ENCODE data around the gene ERC1. TPM values are rescaled to one million over a fixed set of nuclear protein-coding genes. Genes with fewer than 3 reads are reported as not detected.
"Not testable (repeated sequence)": the region's sequence is repeated elsewhere in the genome, so short reads cannot be mapped to it uniquely, and the experiment has no call there.

The ERC1 gene
- total RNA-seq, 1 donor from 2014 or later: 32.5 TPM

- no peak for DNase-seq (ENCODE audit: low read depth in 2 of 2)
These were observed 82.6 kb downstream of the ERC1 start for GRCh38 chr12:1073652-1074051.

GRCh38 chr12:1077036-1077803 is 86.2 kb downstream of the ERC1 start:
- peak in 1 of 2 donors; percentile 10 for DNase-seq (ENCODE audit: low read depth in 2 of 2)

- peak in 1 of 2 donors; percentile 69 for DNase-seq (ENCODE audit: low read depth in 2 of 2)
These were observed 87.0 kb downstream of the ERC1 start for GRCh38 chr12:1078002-1078401.

- no peak for DNase-seq (ENCODE audit: low read depth in 2 of 2)
These were observed 89.6 kb downstream of the ERC1 start for GRCh38 chr12:1080520-1081223.

- DNase-seq (ENCODE audit: low read depth in 2 of 2): no peak
These were observed 92.3 kb downstream of the ERC1 start for GRCh38 chr12:1083151-1083888.

GRCh38 chr12:1083889-1084262 is 92.9 kb downstream of the ERC1 start:
- peak; percentile 63 to 80 for DNase-seq (ENCODE audit: low read depth in 2 of 2)

- no peak for DNase-seq (ENCODE audit: low read depth in 2 of 2)
These were observed 100.3 kb downstream of the ERC1 start for GRCh38 chr12:1091350-1091749.

- peak; percentile 82 to 83 for DNase-seq (ENCODE audit: low read depth in 2 of 2)
These were observed 102.2 kb downstream of the ERC1 start for GRCh38 chr12:1093166-1093751.

- DNase-seq (ENCODE audit: low read depth in 2 of 2): no peak
These were observed 103.7 kb downstream of the ERC1 start for GRCh38 chr12:1094714-1095113.

- no peak for DNase-seq (ENCODE audit: low read depth in 2 of 2)
These were observed 108.1 kb downstream of the ERC1 start for GRCh38 chr12:1099158-1099557.

GRCh38 chr12:1099618-1100017 is 108.6 kb downstream of the ERC1 start:
- DNase-seq (ENCODE audit: low read depth in 2 of 2): not testable (repeated sequence)

- no peak for DNase-seq (ENCODE audit: low read depth in 2 of 2)
These were observed 111.1 kb downstream of the ERC1 start for GRCh38 chr12:1102115-1102514.

GRCh38 chr12:1102791-1103450 is 111.9 kb downstream of the ERC1 start:
- no peak for DNase-seq (ENCODE audit: low read depth in 2 of 2)

GRCh38 chr12:1103632-1104031 is 112.6 kb downstream of the ERC1 start:
- DNase-seq (ENCODE audit: low read depth in 2 of 2): no peak

GRCh38 chr12:1104088-1104800 is 113.2 kb downstream of the ERC1 start:
- no peak for DNase-seq (ENCODE audit: low read depth in 2 of 2)

- DNase-seq (ENCODE audit: low read depth in 2 of 2): no peak
These were observed 116.6 kb downstream of the ERC1 start for GRCh38 chr12:1107669-1108068.

- DNase-seq (ENCODE audit: low read depth in 2 of 2): no peak
These were observed 117.3 kb downstream of the ERC1 start for GRCh38 chr12:1108276-1108675.

GRCh38 chr12:1115484-1116231 is 124.6 kb downstream of the ERC1 start:
- peak; percentile 24 to 68 for DNase-seq (ENCODE audit: low read depth in 2 of 2)

- peak in 1 of 2 donors; percentile 45 for DNase-seq (ENCODE audit: low read depth in 2 of 2)
These were observed 126.3 kb downstream of the ERC1 start for GRCh38 chr12:1117371-1117770.

GRCh38 chr12:1117970-1118563 is 127.0 kb downstream of the ERC1 start:
- DNase-seq (ENCODE audit: low read depth in 2 of 2): peak; percentile 87 to 89

All from lung microvascular endothelial cell (primary cell).